22Rv1 (cell line): ENCODE data around the gene CA10.

ENCODE experiments used
- CTCF ChIP-seq: fragments of 450-650 bp; IDR thresholded peaks from 2 replicates; pipeline ENCODE4 v1.5.1; 2017; ENCODE audit warnings: mild to moderate bottlenecking
- ZFX ChIP-seq: fragments of 450-650 bp; IDR thresholded peaks from 2 replicates; pipeline ENCODE4 v1.6.1; 2017; ENCODE audit warnings: antibody characterized with exemption, borderline replicate concordance

- TF ChIP-seq CTCF, result no peak
- TF ChIP-seq ZFX, result no peak
These were observed 364.0 kb downstream of the CA10 start for GRCh38 chr17:51794466-51794865.
